Lower leg skin (tissue), 3 donors: Measurements from ENCODE around the gene XPA.

ENCODE experiments used
- POLR2A ChIP-seq, 2 donors: fragments of 450-650 bp; IDR thresholded peaks; one replicate each; pipeline ENCODE4 v1.6.1; 2016 to 2017; ENCODE audit warnings: antibody characterized with exemption in 2 of 2, mild to moderate bottlenecking in 1 of 2, moderate library complexity in 1 of 2
- TF ChIP-seq, protein P1 (sequence below), 3 donors: fragments of 450-650 bp; IDR thresholded peaks; one replicate each; pipeline ENCODE4 v1.5.1; 2016; ENCODE audit warnings: antibody characterized with exemption in 3 of 3, mild to moderate bottlenecking in 3 of 3, moderate library complexity in 2 of 3

DNA sequence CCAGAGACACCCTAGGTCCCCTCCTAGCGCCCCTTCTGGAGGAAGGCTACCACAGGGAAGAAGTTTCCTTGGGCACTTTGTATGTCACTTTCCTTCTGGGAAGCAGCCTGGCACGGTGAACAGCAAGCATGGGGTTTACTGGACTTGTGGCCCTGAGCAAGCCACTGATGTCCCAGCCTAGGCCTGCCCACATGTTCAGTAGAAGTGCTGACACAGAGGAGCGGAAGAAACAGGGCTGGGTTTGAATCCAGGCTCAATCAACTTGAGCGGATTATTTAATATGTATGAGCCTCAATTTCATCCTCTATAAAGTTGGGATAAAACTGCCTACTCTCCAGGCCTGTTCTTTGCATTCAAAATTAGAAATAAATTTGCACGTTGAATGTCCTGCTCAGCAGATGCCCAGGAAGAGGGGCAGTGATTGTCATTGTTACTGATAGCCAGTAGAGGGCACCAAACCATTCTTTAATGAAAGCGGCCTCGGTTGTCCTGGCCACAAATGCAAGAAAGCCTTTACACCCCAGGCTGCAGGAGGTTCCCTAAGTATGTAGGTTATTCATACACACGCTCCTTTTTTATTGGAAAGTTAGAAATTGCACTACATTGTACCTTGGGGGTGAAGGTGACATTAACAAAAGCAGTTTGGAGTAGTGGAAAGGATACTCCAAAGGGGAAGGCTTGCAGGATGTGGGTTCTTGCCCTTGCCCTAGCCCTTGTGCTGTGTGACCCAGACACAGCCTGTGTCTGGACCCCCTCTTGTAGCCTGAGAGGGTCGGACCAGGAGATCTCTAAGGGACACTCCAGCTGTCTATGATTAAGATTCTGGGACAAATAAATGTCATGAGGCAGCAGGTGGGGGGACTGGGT, 13.4 kb upstream of the XPA start:
- TF ChIP-seq, protein P1, sequence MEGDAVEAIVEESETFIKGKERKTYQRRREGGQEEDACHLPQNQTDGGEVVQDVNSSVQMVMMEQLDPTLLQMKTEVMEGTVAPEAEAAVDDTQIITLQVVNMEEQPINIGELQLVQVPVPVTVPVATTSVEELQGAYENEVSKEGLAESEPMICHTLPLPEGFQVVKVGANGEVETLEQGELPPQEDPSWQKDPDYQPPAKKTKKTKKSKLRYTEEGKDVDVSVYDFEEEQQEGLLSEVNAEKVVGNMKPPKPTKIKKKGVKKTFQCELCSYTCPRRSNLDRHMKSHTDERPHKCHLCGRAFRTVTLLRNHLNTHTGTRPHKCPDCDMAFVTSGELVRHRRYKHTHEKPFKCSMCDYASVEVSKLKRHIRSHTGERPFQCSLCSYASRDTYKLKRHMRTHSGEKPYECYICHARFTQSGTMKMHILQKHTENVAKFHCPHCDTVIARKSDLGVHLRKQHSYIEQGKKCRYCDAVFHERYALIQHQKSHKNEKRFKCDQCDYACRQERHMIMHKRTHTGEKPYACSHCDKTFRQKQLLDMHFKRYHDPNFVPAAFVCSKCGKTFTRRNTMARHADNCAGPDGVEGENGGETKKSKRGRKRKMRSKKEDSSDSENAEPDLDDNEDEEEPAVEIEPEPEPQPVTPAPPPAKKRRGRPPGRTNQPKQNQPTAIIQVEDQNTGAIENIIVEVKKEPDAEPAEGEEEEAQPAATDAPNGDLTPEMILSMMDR (IDR thresholded peaks at IDR 0.05), result no peak
- TF ChIP-seq POLR2A (IDR thresholded peaks at IDR 0.05), result no peak
